Measurements from ENCODE around the gene FUT8. TPM values are rescaled to one million over a fixed set of nuclear protein-coding genes. Genes with fewer than 3 reads are reported as not detected.

FUT8 gene
- total RNA-seq, 1 donor, result 124 TPM

GRCh38 chr14:65396082-65396910, 16.2 kb upstream of the FUT8 start:
- H3K27ac ChIP-seq (ENCODE audit: low read depth, low read length), result no peak overlapping the region
- no peaks in the 10 kb centered on the region for H4K20me1 ChIP-seq (ENCODE audit: insufficient read depth, low read length)
- H3K27me3 ChIP-seq (ENCODE audit: insufficient read depth, low read length), result no peaks in the 10 kb centered on the region
- no peak overlapping the region for H2AFZ ChIP-seq (ENCODE audit: low read length)
- no peaks in the 10 kb centered on the region for H3K36me3 ChIP-seq (ENCODE audit: insufficient read depth, low read length)
- H3K79me2 ChIP-seq (ENCODE audit: insufficient read depth, low read length), result no peaks in the 10 kb centered on the region
- no peaks in the 10 kb centered on the region for H3K4me1 ChIP-seq (ENCODE audit: insufficient read depth, low read length)
- H3K4me3 ChIP-seq (ENCODE audit: insufficient read depth, low read length), result no peak overlapping the region
- no peak for DNase-seq (ENCODE audit: insufficient read length, low spot score, missing footprints)
- H3K4me2 ChIP-seq (ENCODE audit: insufficient read depth, low read length), result no peak overlapping the region
- H3K9me3 ChIP-seq (ENCODE audit: low read depth, low read length), result peaks cover 5% of the 10 kb centered on the region
- no peak for TF ChIP-seq CTCF (IDR thresholded peaks at IDR 0.05; ENCODE audit: extremely low read depth, low read depth, low read length)

- Histone ChIP-seq H3K36me3 (ENCODE audit: insufficient read depth, low read length) (no peaks in the 10 kb centered on the region), H2AFZ (ENCODE audit: low read length) (no peak overlapping the region), H3K4me1 (ENCODE audit: insufficient read depth, low read length) (peaks cover 9% of the 10 kb centered on the region), H4K20me1 (ENCODE audit: insufficient read depth, low read length) (no peaks in the 10 kb centered on the region), H3K9me3 (ENCODE audit: low read depth, low read length) (no peaks in the 10 kb centered on the region), H3K27me3 (ENCODE audit: insufficient read depth, low read length) (no peaks in the 10 kb centered on the region), H3K4me3 (ENCODE audit: insufficient read depth, low read length) (no peak overlapping the region), H3K27ac (ENCODE audit: low read depth, low read length) (peak overlapping the region; percentile 74), H3K79me2 (ENCODE audit: insufficient read depth, low read length) (no peaks in the 10 kb centered on the region), H3K4me2 (ENCODE audit: insufficient read depth, low read length) (peak overlapping the region; percentile 25)
- no peak for TF ChIP-seq CTCF (IDR thresholded peaks at IDR 0.05; ENCODE audit: extremely low read depth, low read depth, low read length)
- DNase-seq (ENCODE audit: insufficient read length, low spot score, missing footprints), result peak; percentile 41
These were observed 9.3 kb upstream of the FUT8 start for GRCh38 chr14:65403231-65403630.

GRCh38 chr14:65408113-65408512, 4.4 kb upstream of the FUT8 start:
- no peak overlapping the region for H2AFZ ChIP-seq (ENCODE audit: low read length)
- no peaks in the 10 kb centered on the region for H4K20me1 ChIP-seq (ENCODE audit: insufficient read depth, low read length)
- no peak for DNase-seq (ENCODE audit: insufficient read length, low spot score, missing footprints)
- TF ChIP-seq CTCF (IDR thresholded peaks at IDR 0.05; ENCODE audit: extremely low read depth, low read depth, low read length), result no peak
- H3K27me3 ChIP-seq (ENCODE audit: insufficient read depth, low read length), result no peaks in the 10 kb centered on the region
- H3K36me3 ChIP-seq (ENCODE audit: insufficient read depth, low read length), result no peaks in the 10 kb centered on the region
- no peak overlapping the region for H3K4me2 ChIP-seq (ENCODE audit: insufficient read depth, low read length)
- H3K4me3 ChIP-seq (ENCODE audit: insufficient read depth, low read length), result no peak overlapping the region
- no peaks in the 10 kb centered on the region for H3K9me3 ChIP-seq (ENCODE audit: low read depth, low read length)
- H3K79me2 ChIP-seq (ENCODE audit: insufficient read depth, low read length), result peaks cover 3% of the 10 kb centered on the region
- H3K4me1 ChIP-seq (ENCODE audit: insufficient read depth, low read length), result peaks cover 9% of the 10 kb centered on the region
- H3K27ac ChIP-seq (ENCODE audit: low read depth, low read length), result no peak overlapping the region

- no peak overlapping the region for H2AFZ ChIP-seq (ENCODE audit: low read length)
- peaks cover 26% of the 10 kb centered on the region for H3K79me2 ChIP-seq (ENCODE audit: insufficient read depth, low read length)
- H3K4me3 ChIP-seq (ENCODE audit: insufficient read depth, low read length), result no peak overlapping the region
- no peaks in the 10 kb centered on the region for H3K36me3 ChIP-seq (ENCODE audit: insufficient read depth, low read length)
- no peaks in the 10 kb centered on the region for H3K9me3 ChIP-seq (ENCODE audit: low read depth, low read length)
- H4K20me1 ChIP-seq (ENCODE audit: insufficient read depth, low read length), result peaks cover 9% of the 10 kb centered on the region
- no peak for DNase-seq (ENCODE audit: insufficient read length, low spot score, missing footprints)
- no peak overlapping the region for H3K27ac ChIP-seq (ENCODE audit: low read depth, low read length)
- H3K27me3 ChIP-seq (ENCODE audit: insufficient read depth, low read length), result no peaks in the 10 kb centered on the region
- no peak for TF ChIP-seq CTCF (IDR thresholded peaks at IDR 0.05; ENCODE audit: extremely low read depth, low read depth, low read length)
- peaks cover 13% of the 10 kb centered on the region for H3K4me1 ChIP-seq (ENCODE audit: insufficient read depth, low read length)
- no peak overlapping the region for H3K4me2 ChIP-seq (ENCODE audit: insufficient read depth, low read length)
These were observed 1.9 kb upstream of the FUT8 start for GRCh38 chr14:65410640-65411039.
